DMS 273 treated with DMSO at 0.1 percent for 48 hours (cell line): ENCODE data around the gene POU6F2.
"Not testable (repeated sequence)": the region's sequence is repeated elsewhere in the genome, so short reads cannot be mapped to it uniquely, and the experiment has no call there.

Source experiments
- DNase-seq: peaks from one replicate; lab custom pipeline; 2025; lab: John Stamatoyannopoulos, UW

The POU6F2 gene

GRCh38 chr7:39355664-39356063, 378.0 kb downstream of the POU6F2 start:
- no peak for DNase-seq

- DNase-seq, result no peak
These were observed 378.6 kb downstream of the POU6F2 start for GRCh38 chr7:39356172-39356925.

GRCh38 chr7:39357648-39358047, 379.9 kb downstream of the POU6F2 start:
- no peak for DNase-seq

- DNase-seq, result no peak
These were observed 382.3 kb downstream of the POU6F2 start for GRCh38 chr7:39360038-39360437.

GRCh38 chr7:39360766-39361165, 383.1 kb downstream of the POU6F2 start:
- DNase-seq, result no peak

GRCh38 chr7:39365751-39366295, 388.1 kb downstream of the POU6F2 start:
- DNase-seq, result no peak

- DNase-seq, result no peak
These were observed 389.7 kb downstream of the POU6F2 start for GRCh38 chr7:39367451-39367850.

GRCh38 chr7:39367943-39368342, 390.2 kb downstream of the POU6F2 start:
- DNase-seq, result no peak

- DNase-seq, result no peak
These were observed 394.7 kb downstream of the POU6F2 start for GRCh38 chr7:39372383-39372782.

GRCh38 chr7:39374436-39375040, 396.8 kb downstream of the POU6F2 start:
- DNase-seq, result no peak

GRCh38 chr7:39375047-39375873, 397.6 kb downstream of the POU6F2 start:
- no peak for DNase-seq

- no peak for DNase-seq
These were observed 398.1 kb downstream of the POU6F2 start for GRCh38 chr7:39375874-39376190.

GRCh38 chr7:39376881-39377280, 399.2 kb downstream of the POU6F2 start:
- DNase-seq, result not testable (repeated sequence)

GRCh38 chr7:39379416-39379815, 401.7 kb downstream of the POU6F2 start:
- no peak for DNase-seq

- no peak for DNase-seq
These were observed 405.4 kb downstream of the POU6F2 start for GRCh38 chr7:39383136-39383535.

GRCh38 chr7:39384386-39384785, 406.7 kb downstream of the POU6F2 start:
- no peak for DNase-seq

- DNase-seq, result no peak
These were observed 409.0 kb downstream of the POU6F2 start for GRCh38 chr7:39386718-39387117.

- no peak for DNase-seq
These were observed 414.4 kb downstream of the POU6F2 start for GRCh38 chr7:39392151-39392550.

GRCh38 chr7:39394105-39394680, 416.5 kb downstream of the POU6F2 start:
- DNase-seq, result no peak

GRCh38 chr7:39399458-39399857, 421.7 kb downstream of the POU6F2 start:
- DNase-seq, result no peak

GRCh38 chr7:39399986-39400385, 422.3 kb downstream of the POU6F2 start:
- DNase-seq, result no peak

- no peak for DNase-seq
These were observed 423.1 kb downstream of the POU6F2 start for GRCh38 chr7:39400836-39401235.
